Measurements from ENCODE around the gene KY.

GRCh38 chr3:134606033-134607025 lies 44.5 kb downstream of the KY start:
- TF ChIP-seq POLR2A (IDR thresholded peaks at IDR 0.05; ENCODE audit: low read length) (no peak), GATA1 (IDR thresholded peaks at IDR 0.05; ENCODE audit: low read depth, low read length) (no peak)

Measured in erythroblast (primary cell).